ENCODE measurements around the gene HECA. TPM values are rescaled to one million over a fixed set of nuclear protein-coding genes. Genes with fewer than 3 reads are reported as not detected.
"Not testable (repeated sequence)": the region's sequence is repeated elsewhere in the genome, so short reads cannot be mapped to it uniquely, and the experiment has no call there.

Gene HECA
- total and polyA plus RNA-seq, 2 experiments from 2014 or later = 2.4 to 8.1 TPM

- H3K4me3 Mint-ChIP-seq; H4K20me1 ChIP-seq (replicated peaks; ENCODE audit: insufficient read depth); H3K4me3 ChIP-seq; H3F3A ChIP-seq (replicated peaks; ENCODE audit: low read depth); H3K27ac ChIP-seq (ENCODE audit: low read depth); H3K9me2 ChIP-seq (ENCODE audit: insufficient read depth); H3K79me2 ChIP-seq (replicated peaks; ENCODE audit: insufficient read depth); H3K4me1 Mint-ChIP-seq; ATAC-seq; H2AFZ ChIP-seq; H3K27me3 Mint-ChIP-seq (ENCODE audit: insufficient read depth, low read depth, poor library complexity); H3K36me3 ChIP-seq (ENCODE audit: insufficient read depth); DNase-seq (ENCODE audit: low spot score); H3K4me2 ChIP-seq; H3K27ac Mint-ChIP-seq; H3K27me3 ChIP-seq (ENCODE audit: insufficient read depth); H3K4me1 ChIP-seq (ENCODE audit: insufficient read depth); H3K9me3 Mint-ChIP-seq; H3K36me3 Mint-ChIP-seq (ENCODE audit: low read depth): not testable (repeated sequence)
These were observed 22.2 kb downstream of the HECA start for GRCh38 chr6:139157086-139157485.

- Mint-ChIP-seq H3K9me3 (no peaks in the 10 kb centered on the region), H3K27me3 (ENCODE audit: insufficient read depth, low read depth, poor library complexity) (peaks cover 5% of the 10 kb centered on the region), H3K4me3 (no peak overlapping the region), H3K36me3 (ENCODE audit: low read depth) (no peaks in the 10 kb centered on the region), H3K27ac (no peak overlapping the region), H3K4me1 (peaks cover 9% of the 10 kb centered on the region; the same call in 2 of the 3 replicates)
- H3K27me3 ChIP-seq (ENCODE audit: insufficient read depth) = no peaks in the 10 kb centered on the region
- no peak overlapping the region for H2AFZ ChIP-seq
- no peaks in the 10 kb centered on the region for H4K20me1 ChIP-seq (replicated peaks; ENCODE audit: insufficient read depth)
- no peak for TF ChIP-seq EZH2 (IDR thresholded peaks at IDR 0.05; ENCODE audit: low read depth, unreplicated experiment)
- H3F3A ChIP-seq (replicated peaks; ENCODE audit: low read depth) = no peaks in the 10 kb centered on the region
- H3K9me2 ChIP-seq (ENCODE audit: insufficient read depth) = no peaks in the 10 kb centered on the region
- H3K27ac ChIP-seq (ENCODE audit: low read depth) = no peak overlapping the region
- H3K4me1 ChIP-seq (ENCODE audit: insufficient read depth) = no peaks in the 10 kb centered on the region
- H3K4me2 ChIP-seq = no peak overlapping the region
- no peak overlapping the region for H3K4me3 ChIP-seq
- H3K36me3 ChIP-seq (ENCODE audit: insufficient read depth) = no peaks in the 10 kb centered on the region
- no peak for DNase-seq (ENCODE audit: low spot score)
- no peaks in the 10 kb centered on the region for H3K79me2 ChIP-seq (replicated peaks; ENCODE audit: insufficient read depth)
- no peak for ATAC-seq
These were observed 24.1 kb downstream of the HECA start for GRCh38 chr6:139159016-139159415.

DNA sequence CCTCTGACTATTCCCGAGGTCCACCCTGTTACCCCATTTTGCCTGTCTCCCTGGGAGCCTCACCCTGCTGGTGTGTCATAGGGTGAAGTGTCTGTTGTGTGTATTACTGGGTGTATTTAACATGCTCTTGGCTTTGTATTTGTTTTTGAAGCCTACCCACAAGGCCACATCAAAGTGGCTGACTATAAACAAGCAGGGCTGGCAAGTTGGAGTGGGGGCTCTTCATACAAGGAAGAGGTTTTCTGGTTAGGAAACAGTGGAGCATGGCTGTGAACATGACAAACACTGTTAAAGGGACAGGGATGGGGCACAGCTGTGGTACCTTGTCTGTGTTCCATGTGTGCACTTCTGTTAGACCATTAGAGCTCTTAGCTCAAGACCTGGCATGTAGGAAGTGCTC is 26.3 kb downstream of the HECA start:
- Mint-ChIP-seq H3K9me3 (no peaks in the 10 kb centered on the region), H3K36me3 (ENCODE audit: low read depth) (no peaks in the 10 kb centered on the region), H3K27me3 (ENCODE audit: insufficient read depth, low read depth, poor library complexity) (peaks cover 2% of the 10 kb centered on the region), H3K27ac (no peak overlapping the region; the same call in 1 of the 2 replicates), H3K4me1 (peaks cover 13% of the 10 kb centered on the region; the same call in 2 of the 3 replicates), H3K4me3 (no peak overlapping the region)
- H3K27ac ChIP-seq (ENCODE audit: low read depth) = no peak overlapping the region
- no peaks in the 10 kb centered on the region for H3K9me2 ChIP-seq (ENCODE audit: insufficient read depth)
- H3K4me2 ChIP-seq = no peak overlapping the region
- no peaks in the 10 kb centered on the region for H3K79me2 ChIP-seq (replicated peaks; ENCODE audit: insufficient read depth)
- no peaks in the 10 kb centered on the region for H3K4me1 ChIP-seq (ENCODE audit: insufficient read depth)
- no peak overlapping the region for H2AFZ ChIP-seq
- no peaks in the 10 kb centered on the region for H3K27me3 ChIP-seq (ENCODE audit: insufficient read depth)
- DNase-seq (ENCODE audit: low spot score) = no peak
- no peak overlapping the region for H3K4me3 ChIP-seq
- no peak for TF ChIP-seq ZNF331 (CRISPR knock-in tag; IDR thresholded peaks at IDR 0.05; ENCODE audit: low read depth)
- TF ChIP-seq EZH2 (IDR thresholded peaks at IDR 0.05; ENCODE audit: low read depth, unreplicated experiment) = no peak
- peaks cover 6% of the 10 kb centered on the region for H4K20me1 ChIP-seq (replicated peaks; ENCODE audit: insufficient read depth)
- no peaks in the 10 kb centered on the region for H3F3A ChIP-seq (replicated peaks; ENCODE audit: low read depth)
- ATAC-seq = no peak
- no peaks in the 10 kb centered on the region for H3K36me3 ChIP-seq (ENCODE audit: insufficient read depth)

DNA sequence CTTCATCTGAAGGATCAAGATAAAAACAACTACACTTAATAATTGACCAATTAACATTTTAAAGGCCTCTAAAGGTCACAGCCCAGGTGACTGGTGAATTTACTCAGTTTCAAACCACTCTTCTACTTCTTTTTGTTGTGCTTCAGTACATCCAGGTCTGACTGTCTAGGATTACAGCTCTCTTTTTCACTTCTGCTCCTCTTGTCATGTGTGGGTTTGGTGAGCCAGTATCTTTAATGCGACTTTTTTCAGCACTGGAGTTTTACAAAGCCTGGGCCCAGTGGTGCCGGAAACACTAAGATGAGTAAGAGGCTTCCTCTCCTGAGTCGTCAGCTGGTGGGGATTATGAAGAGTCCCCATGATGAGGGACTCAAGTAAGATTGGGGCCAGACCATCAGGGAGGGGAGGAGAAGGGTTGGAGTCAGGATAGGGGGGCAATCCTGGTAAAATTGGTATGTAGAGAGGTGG is 27.0 kb downstream of the HECA start:
- peaks cover under 1% of the 10 kb centered on the region; the same call in 1 of the 3 replicates for H3K36me3 Mint-ChIP-seq (ENCODE audit: low read depth)
- H3K4me3 Mint-ChIP-seq = no peak overlapping the region
- peaks cover 2% of the 10 kb centered on the region for H3K27me3 Mint-ChIP-seq (ENCODE audit: insufficient read depth, low read depth, poor library complexity)
- peaks cover 6% of the 10 kb centered on the region for H4K20me1 ChIP-seq (replicated peaks; ENCODE audit: insufficient read depth)
- no peaks in the 10 kb centered on the region for H3K4me1 ChIP-seq (ENCODE audit: insufficient read depth)
- no peak overlapping the region for H3K27ac ChIP-seq (ENCODE audit: low read depth)
- no peak overlapping the region for H3K4me3 ChIP-seq
- DNase-seq (ENCODE audit: low spot score) = no peak
- H3K27me3 ChIP-seq (ENCODE audit: insufficient read depth) = no peaks in the 10 kb centered on the region
- peaks cover 13% of the 10 kb centered on the region; the same call in 2 of the 3 replicates for H3K4me1 Mint-ChIP-seq
- peak overlapping the region; percentile 5; the same call in 1 of the 2 replicates for H3K27ac Mint-ChIP-seq
- ATAC-seq = no peak
- H3K79me2 ChIP-seq (replicated peaks; ENCODE audit: insufficient read depth) = no peaks in the 10 kb centered on the region
- no peak overlapping the region for H3K4me2 ChIP-seq
- H2AFZ ChIP-seq = no peak overlapping the region
- no peaks in the 10 kb centered on the region for H3F3A ChIP-seq (replicated peaks; ENCODE audit: low read depth)
- no peaks in the 10 kb centered on the region for H3K9me2 ChIP-seq (ENCODE audit: insufficient read depth)
- H3K36me3 ChIP-seq (ENCODE audit: insufficient read depth) = no peaks in the 10 kb centered on the region
- H3K9me3 Mint-ChIP-seq = no peaks in the 10 kb centered on the region
- TF ChIP-seq NANOG (IDR thresholded peaks at IDR 0.05; ENCODE audit: borderline replicate concordance) (no peak), POLR2AphosphoS5 (IDR thresholded peaks at IDR 0.05; ENCODE audit: low read depth) (no peak), REST (IDR thresholded peaks at IDR 0.05; ENCODE audit: unreplicated experiment) (no peak), JUNB (IDR thresholded peaks at IDR 0.05; ENCODE audit: unreplicated experiment) (no peak), STAT1 (IDR thresholded peaks at IDR 0.05; ENCODE audit: unreplicated experiment) (no peak), ZNF331 (CRISPR knock-in tag; IDR thresholded peaks at IDR 0.05; ENCODE audit: low read depth) (no peak), ZNF114 (CRISPR knock-in tag; IDR thresholded peaks at IDR 0.05) (no peak), EZH2 (IDR thresholded peaks at IDR 0.05; ENCODE audit: low read depth, unreplicated experiment) (no peak)

All from GM23338 (cell line).